Vagina (tissue), 2 donors: ENCODE results near the gene CDK5R1.

Experiments used
- CTCF ChIP-seq, 3 experiments: fragments of 450-650 bp in 2 of 3; fragments of 200-600 bp in 1 of 3; sonication (generic) in 1 of 3; IDR thresholded peaks; one replicate each; pipeline ENCODE4 v1.5.1; 2017 to 2019; ENCODE audit warnings: antibody characterized with exemption in 3 of 3, mild to moderate bottlenecking in 2 of 3, moderate library complexity in 2 of 3
- POLR2A ChIP-seq, 2 donors: fragments of 450-650 bp; IDR thresholded peaks; one replicate each; pipeline ENCODE4 v1.6.1; 2017; ENCODE audit warnings: antibody characterized with exemption in 2 of 2, mild to moderate bottlenecking in 2 of 2, moderate library complexity in 2 of 2
- POLR2AphosphoS5 ChIP-seq, 2 donors: sonication (generic); formaldehyde crosslinking; IDR thresholded peaks; one replicate each; pipeline ENCODE4 v1.9.0; 2017; ENCODE audit warnings: antibody characterized with exemption in 2 of 2, mild to moderate bottlenecking in 2 of 2, low read depth in 1 of 2; ENCODE audit not compliant: insufficient read depth in 1 of 2

GRCh38 chr17:32490101-32490482 is 3.3 kb downstream of the CDK5R1 start:
- TF ChIP-seq POLR2AphosphoS5 (IDR thresholded peaks at IDR 0.05; ENCODE audit: insufficient read depth in 1 of 2, low read depth in 1 of 2), result no peak
- no peak for TF ChIP-seq CTCF (IDR thresholded peaks at IDR 0.05)
- TF ChIP-seq POLR2A (IDR thresholded peaks at IDR 0.05), result no peak
